Colonic mucosa (tissue), 4 donors: ENCODE results near the gene ACOT7. TPM values are rescaled to one million over a fixed set of nuclear protein-coding genes. Genes with fewer than 3 reads are reported as not detected.

Source experiments
- DNase-seq: peaks from one replicate; pipeline ENCODE4 v3.0.0-alpha.2; 2020
- H3K27ac ChIP-seq: fragments of 200-600 bp; one replicate; pipeline ENCODE4 v1.8.0; 2021
- H3K27me3 ChIP-seq: fragments of 200-600 bp; one replicate; pipeline ENCODE4 v1.8.0; 2021
- H3K36me3 ChIP-seq: fragments of 200-600 bp; one replicate; pipeline ENCODE4 v1.8.0; 2021
- H3K4me1 ChIP-seq: fragments of 200-600 bp; one replicate; pipeline ENCODE4 v1.8.0; 2021; ENCODE audit warnings: mild to moderate bottlenecking
- H3K4me3 ChIP-seq: fragments of 200-600 bp; one replicate; pipeline ENCODE4 v1.8.0; 2021
- H3K9ac ChIP-seq, 2 donors: one replicate each; pipeline ENCODE4 v1.7.0; 2013; ENCODE audit warnings: control low read depth in 2 of 2, low read depth in 2 of 2, low read length in 2 of 2
- H3K9me3 ChIP-seq: fragments of 200-600 bp; one replicate; pipeline ENCODE4 v1.8.0; 2021
- intact Hi-C: fragments of 100-400 bp; cut with DNase I; formaldehyde crosslinking; loops from one replicate; pipeline ENCODE4 v1.14.1; 2022
- total RNA-seq, 2 donors: library from RNA; stranded (reverse); fragmentation: NEBNext Ultra II Directional in 1 of 2; extraction: Animal tissue kit (Norgen Biotek cat#: 25700) in 1 of 2; gene quantifications; one replicate each; pipeline ENCODE4 v1.2.1, GENCODE V29; 2021
- TF ChIP-seq, protein P1 (sequence below): fragments of 200-600 bp; IDR thresholded peaks from one replicate; pipeline ENCODE4 v1.8.0; 2022; ENCODE audit warnings: antibody characterized with exemption, mild to moderate bottlenecking
- donor health status: healthy.
- donor health status: DM: no; HTN: no; CAD: no.
- donor health status: DM: no; HTN: no; CAD: no.

ACOT7 gene
- total RNA-seq, 2 donors from 2014 or later: 48.7 to 125 TPM

DNA sequence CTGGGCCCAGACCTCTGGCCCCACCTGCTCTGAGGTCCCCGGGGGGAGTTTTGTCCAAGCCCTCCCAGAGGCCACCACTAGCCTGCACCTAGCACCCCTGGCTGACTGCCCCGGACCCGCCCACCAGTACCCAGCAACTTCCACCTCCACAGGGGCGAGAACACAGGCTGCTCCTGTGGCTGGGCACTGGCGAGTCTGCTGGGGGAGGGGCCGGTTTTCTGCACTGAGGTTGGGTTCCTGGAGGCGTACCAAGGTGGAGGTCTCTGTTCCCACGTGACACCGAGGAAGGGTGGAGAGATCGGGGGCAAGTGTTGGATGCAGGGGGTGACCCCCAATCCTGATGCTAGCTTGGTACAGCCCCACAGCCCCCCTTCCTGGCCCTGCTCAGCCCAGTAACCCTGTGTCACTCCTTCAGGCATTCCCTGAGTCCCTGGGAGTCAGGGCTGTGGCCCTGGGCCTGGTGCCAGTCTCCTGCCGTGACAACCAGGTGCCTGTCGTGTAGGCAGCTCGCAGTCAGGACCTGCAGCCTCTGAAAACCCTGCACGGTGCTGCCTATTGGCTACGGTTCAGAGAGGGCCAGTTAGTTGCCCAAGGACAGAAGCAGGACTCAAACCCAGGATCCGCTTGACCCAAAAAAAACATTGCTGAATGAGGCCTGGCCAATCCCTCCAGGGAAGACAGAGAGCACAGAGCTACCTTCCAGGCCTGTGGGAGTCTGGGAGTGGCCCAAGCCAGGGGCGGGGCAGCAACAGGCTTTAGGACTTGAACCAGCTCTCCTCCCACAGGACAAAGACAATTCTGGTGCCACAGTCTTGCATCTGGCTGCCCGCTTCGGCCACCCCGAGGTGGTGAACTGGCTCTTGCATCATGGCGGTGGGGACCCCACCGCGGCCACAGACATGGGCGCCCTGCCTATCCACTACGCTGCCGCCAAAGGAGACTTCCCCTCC, 34.1 kb upstream of the ACOT7 start:
- Histone ChIP-seq H3K9ac (peak overlapping the region; percentile 35 to 40), H3K27me3 (peaks cover 22% of the 10 kb centered on the region), H3K36me3 (no peaks in the 10 kb centered on the region), H3K4me3 (no peak overlapping the region), H3K27ac (peak overlapping the region; percentile 17), H3K9me3 (no peaks in the 10 kb centered on the region), H3K4me1 (peaks cover 6% of the 10 kb centered on the region)
- peak; percentile 81 for DNase-seq
- intact Hi-C loops: no loop called here
- TF ChIP-seq, protein P1, sequence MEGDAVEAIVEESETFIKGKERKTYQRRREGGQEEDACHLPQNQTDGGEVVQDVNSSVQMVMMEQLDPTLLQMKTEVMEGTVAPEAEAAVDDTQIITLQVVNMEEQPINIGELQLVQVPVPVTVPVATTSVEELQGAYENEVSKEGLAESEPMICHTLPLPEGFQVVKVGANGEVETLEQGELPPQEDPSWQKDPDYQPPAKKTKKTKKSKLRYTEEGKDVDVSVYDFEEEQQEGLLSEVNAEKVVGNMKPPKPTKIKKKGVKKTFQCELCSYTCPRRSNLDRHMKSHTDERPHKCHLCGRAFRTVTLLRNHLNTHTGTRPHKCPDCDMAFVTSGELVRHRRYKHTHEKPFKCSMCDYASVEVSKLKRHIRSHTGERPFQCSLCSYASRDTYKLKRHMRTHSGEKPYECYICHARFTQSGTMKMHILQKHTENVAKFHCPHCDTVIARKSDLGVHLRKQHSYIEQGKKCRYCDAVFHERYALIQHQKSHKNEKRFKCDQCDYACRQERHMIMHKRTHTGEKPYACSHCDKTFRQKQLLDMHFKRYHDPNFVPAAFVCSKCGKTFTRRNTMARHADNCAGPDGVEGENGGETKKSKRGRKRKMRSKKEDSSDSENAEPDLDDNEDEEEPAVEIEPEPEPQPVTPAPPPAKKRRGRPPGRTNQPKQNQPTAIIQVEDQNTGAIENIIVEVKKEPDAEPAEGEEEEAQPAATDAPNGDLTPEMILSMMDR: no peak

GRCh38 chr1:6426972-6427350, 33.4 kb upstream of the ACOT7 start:
- Histone ChIP-seq H3K36me3 (no peaks in the 10 kb centered on the region), H3K4me3 (no peak overlapping the region), H3K27ac (no peak overlapping the region), H3K9ac (peak overlapping the region in 1 of 2 donors; percentile 40), H3K9me3 (no peaks in the 10 kb centered on the region), H3K4me1 (peaks cover 6% of the 10 kb centered on the region), H3K27me3 (peaks cover 22% of the 10 kb centered on the region)
- no peak for DNase-seq
- TF ChIP-seq, protein P1: no peak
- intact Hi-C loops: no loop called here

GRCh38 chr1:6426277-6426971, 32.9 kb upstream of the ACOT7 start:
- Histone ChIP-seq H3K27ac (no peak overlapping the region), H3K27me3 (peaks cover 25% of the 10 kb centered on the region)
- no peak for DNase-seq

GRCh38 chr1:6425658-6426057, 32.1 kb upstream of the ACOT7 start:
- intact Hi-C loops: no loop called here
- Histone ChIP-seq H3K9me3 (no peaks in the 10 kb centered on the region), H3K36me3 (no peaks in the 10 kb centered on the region), H3K9ac (peak overlapping the region in 1 of 2 donors; percentile 12), H3K27ac (no peak overlapping the region), H3K4me1 (peaks cover 8% of the 10 kb centered on the region), H3K27me3 (peaks cover 29% of the 10 kb centered on the region), H3K4me3 (no peak overlapping the region)
- TF ChIP-seq, protein P1: no peak
- no peak for DNase-seq

More at GRCh38 chr1:6426277-6426971, 32.9 kb upstream of the ACOT7 start:
- intact Hi-C loops: no loop called here
- TF ChIP-seq, protein P1: no peak
- Histone ChIP-seq H3K4me1 (peaks cover 6% of the 10 kb centered on the region), H3K9ac (no peak overlapping the region), H3K9me3 (no peaks in the 10 kb centered on the region), H3K4me3 (no peak overlapping the region), H3K36me3 (no peaks in the 10 kb centered on the region)

- Histone ChIP-seq H3K9me3 (no peaks in the 10 kb centered on the region), H3K36me3 (no peaks in the 10 kb centered on the region), H3K4me3 (peak within 1 kb of the TSS; percentile 24), H3K9ac (peak within 1 kb of the TSS in 1 of 2 donors; percentile 43), H3K27me3 (peaks cover 37% of the 10 kb centered on the region), H3K27ac (no peak within 1 kb of the TSS), H3K4me1 (peaks cover 16% of the 10 kb centered on the region)
- DNase-seq: no peak
- intact Hi-C loops: no loop called here
- TF ChIP-seq, protein P1: no peak
Observed at GRCh38 chr1:6424619-6425593, 31.3 kb upstream of the ACOT7 start, which contains the start of gene ESPN. Gene ESPN (plus strand): TSS chr1:6424776. CDS start chr1:6424956, 180 bp downstream.
